HG02981 (cell line): ENCODE results near the gene BMP2.

Experiments
- ATAC-seq: cut with Tn5 transposase; IDR thresholded peaks from one replicate; pipeline ENCODE4 v1.9.1; 2021; ENCODE audit warnings: mild to moderate bottlenecking, moderate library complexity; ENCODE audit not compliant: unreplicated experiment

Gene BMP2

DNA sequence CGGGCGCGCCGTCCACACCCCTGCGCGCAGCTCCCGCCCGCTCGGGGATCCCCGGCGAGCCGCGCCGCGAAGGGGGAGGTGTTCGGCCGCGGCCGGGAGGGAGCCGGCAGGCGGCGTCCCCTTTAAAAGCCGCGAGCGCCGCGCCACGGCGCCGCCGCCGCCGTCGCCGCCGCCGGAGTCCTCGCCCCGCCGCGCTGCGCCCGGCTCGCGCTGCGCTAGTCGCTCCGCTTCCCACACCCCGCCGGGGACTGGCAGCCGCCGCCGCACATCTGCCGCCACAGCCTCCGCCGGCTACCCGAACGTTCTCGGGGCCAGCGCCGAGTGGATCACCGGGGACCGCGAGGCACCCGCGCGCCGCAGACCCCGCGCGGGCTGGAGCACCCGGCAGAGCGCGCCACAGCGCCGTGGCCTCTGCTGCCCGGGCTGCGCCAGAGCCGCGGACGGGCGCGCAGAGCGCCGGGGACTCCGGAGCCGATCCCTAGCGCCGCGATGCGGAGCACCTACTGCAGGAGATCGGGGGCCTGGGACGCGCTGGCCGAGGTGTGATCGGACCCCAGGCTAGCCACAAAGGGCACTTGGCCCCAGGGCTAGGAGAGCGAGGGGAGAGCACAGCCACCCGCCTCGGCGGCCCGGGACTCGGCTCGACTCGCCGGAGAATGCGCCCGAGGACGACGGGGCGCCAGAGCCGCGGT lies at the start of gene BMP2:
Gene BMP2, plus strand, starts transcription at position 151 of the 692 bp plus-strand sequence. CDS start 2,441 bp downstream, outside the sequence.
- ATAC-seq: peak; percentile 49

DNA sequence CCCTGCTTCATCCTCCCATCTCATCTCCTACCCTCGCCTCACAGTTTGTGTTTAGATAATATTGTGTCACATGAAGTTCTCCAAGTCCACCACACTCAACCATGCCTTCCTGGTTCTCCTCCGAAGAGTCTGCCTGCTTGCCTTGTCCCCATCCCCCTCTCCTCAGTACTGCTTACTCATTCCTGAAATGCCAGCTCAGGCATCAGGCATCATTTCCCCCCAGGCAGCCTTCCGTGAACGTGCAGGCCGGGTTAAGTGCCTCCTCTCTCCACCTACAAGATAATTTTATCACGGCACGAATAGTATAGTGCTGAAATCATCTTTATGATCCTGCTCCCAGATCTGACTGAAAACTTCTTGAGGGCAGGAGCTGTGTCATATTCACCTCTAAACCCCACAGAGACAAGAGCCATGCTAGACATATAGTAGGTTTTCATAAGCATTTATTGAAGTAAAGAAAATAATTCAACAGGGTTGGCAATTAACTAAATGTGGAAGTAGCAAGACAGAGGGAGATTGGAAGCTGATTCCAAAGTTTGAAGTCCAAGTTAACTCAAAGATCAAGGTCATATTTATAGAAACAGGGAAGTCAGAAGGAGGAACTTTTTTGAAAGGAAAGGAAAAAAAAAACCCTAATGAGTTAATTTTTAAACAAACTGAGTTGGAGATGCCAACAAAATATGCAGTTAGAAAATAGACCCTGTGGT lies 48.7 kb upstream of the BMP2 start:
- no peak for ATAC-seq

DNA sequence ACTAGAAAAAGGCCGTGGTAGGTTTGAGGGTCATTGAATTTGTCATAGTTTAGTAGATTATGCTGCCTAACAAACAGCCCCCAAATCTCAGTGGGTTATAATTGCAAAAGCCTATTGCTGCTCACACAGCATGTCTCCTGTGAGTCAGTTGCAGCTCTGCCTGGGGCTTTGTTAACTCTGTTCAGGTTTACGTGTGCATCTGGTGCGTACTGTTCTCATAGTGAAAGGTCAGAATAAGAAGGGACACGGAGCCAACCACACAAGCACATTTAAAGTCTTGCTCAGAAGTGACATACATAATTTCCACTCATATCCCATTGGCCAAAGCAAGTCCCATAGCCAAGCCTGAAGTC lies 48.1 kb upstream of the BMP2 start:
- no peak for ATAC-seq

DNA sequence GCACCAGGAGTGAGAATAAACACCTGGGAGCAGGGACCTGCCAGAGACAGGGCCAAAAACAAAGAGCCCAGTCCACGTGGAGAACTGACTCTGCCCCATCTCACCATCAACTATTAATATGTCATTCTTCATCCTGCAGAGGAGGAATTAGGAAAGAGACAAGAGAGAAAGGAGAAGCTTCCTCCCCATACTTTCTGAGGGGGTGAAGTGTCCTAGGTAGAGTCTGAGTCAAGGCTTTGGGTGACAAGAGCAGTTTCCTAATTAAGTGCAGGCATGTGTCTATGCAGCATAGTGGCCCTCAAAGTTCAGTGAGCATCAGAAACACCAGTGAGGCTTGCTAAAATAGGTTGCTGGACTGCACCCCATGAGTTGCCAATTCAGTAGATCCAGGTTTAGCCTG lies 40.7 kb upstream of the BMP2 start:
- no peak for ATAC-seq

DNA sequence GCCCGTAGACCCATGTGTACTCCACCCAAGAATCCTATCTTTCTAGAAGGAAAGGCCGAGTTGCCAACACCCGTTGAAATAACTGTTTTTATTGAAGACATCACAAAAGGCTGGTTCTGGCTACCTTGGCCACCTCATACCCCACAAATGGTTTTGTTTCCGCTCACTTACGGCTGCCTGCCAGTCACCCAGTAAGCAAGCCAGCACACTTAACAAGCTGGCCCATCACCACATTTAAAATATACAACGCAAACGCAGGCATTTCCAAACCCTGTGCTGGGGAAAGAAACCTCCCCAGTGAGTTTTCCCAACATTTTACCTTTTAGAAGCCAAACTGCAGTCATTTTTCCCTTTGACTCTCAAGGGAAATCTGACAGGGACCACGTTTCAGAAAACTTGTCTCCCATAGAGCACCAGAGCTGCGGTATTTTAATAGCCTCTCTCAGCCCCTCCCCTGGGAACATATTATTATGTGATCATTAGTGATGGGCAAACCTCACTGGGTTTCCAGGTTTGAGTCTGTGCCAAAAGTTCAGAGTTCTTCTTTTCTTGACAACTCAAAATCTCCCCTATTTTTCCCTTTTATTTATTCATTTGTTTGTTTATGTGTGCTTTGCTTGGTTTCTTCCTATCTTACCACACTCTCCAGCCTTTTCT lies 36.7 kb upstream of the BMP2 start:
- ATAC-seq: no peak

DNA sequence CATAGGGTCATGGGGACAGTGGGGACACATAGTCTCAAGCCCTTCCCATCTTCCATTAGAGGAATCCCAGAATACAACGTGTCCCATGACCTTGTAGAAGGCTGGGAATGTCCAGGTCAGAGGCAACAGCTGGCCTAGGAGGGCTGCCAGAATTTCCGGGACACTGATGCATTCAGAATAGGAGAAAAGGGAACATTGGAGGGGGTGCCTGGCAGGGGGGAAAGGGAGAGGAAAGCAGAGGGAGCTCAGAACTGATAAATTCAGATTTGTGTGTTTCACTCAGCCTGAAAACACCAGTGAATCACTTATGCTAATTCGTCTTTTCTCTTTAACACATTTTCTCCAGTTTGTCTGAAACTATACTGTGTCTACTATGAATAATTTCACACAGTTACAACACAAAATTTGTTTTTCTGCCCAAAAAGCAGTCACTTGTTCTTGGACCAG lies 35.5 kb upstream of the BMP2 start:
- ATAC-seq: no peak

DNA sequence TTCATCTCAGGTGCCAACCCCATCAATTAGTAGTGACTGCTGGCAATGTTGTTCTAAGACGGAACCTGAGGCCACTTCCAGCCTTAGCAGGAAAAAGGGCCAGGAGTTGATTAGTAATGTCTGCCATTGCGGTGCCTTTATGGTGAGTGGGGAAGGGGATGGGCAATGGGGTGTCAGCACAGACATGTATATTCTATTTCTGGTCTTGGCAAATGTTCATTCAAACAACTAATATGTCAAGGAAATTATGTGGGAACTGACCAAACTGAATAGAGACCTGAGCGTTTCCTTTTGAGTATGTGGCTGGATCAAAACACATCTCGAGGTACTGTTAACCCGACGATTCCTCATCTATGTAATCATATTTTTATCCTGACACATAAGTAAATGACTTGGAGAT lies 34.6 kb upstream of the BMP2 start:
- ATAC-seq: no peak

DNA sequence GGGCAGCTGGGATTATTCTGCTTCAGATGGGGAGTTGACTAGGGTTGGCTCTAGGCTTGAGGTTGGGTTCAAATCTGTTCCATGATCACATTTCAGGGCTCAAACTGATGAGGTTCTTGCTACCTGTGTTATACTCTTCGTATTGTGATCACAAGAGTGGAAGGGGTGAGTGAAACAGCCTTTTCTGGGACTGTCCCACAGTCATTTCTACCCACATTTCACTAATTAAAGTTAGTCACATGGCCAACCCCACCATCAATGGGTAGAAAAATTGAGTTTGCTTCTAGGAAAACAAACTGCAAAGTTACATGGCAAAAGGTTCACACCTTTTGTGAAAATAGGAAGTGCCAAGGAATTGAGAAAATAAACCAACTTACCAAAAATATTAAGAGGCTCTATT lies 33.5 kb upstream of the BMP2 start:
- no peak for ATAC-seq

DNA sequence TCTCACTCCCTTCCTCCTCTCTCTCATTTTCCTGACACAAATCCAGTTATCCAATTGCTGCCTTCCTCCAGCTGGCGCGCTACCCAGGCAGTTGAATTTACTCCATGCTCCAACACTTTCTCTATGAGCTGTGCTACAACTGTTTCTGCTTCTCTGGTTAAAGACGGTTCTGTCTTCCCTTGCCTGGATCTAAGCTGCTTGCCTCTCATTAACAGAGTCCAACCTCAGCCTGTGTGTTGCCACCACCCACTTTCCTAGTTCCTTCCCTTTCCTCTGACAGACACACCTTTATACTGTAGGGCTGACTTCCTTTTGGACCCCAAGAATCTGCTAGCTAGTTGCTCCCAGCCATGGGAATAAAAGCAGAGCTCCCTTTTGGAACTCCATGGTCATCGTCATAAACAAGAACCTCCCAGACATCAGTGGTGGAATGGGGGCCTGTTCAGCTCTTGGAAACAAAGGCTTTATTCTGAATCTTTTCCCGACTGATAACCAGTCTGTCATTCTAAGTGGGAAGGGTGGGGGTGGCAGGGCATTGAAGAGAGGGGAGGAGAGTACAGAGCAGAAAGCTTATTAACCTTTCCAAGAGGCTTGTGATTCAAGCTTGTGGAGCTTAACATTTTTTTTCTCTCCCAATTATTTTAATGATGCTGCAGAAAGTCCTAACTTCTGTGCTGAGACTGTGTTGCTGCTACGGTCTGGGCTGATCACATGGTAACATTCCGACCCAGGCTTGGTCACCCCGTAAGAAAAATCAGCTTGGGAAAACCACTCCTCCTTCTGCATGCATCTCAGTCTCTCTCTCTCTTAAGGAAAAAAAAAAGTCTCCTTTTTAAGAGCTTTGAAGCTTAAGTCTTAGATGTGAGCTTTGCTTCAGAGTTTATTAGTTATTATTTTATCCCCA lies 31.3 kb upstream of the BMP2 start:
- no peak for ATAC-seq

DNA sequence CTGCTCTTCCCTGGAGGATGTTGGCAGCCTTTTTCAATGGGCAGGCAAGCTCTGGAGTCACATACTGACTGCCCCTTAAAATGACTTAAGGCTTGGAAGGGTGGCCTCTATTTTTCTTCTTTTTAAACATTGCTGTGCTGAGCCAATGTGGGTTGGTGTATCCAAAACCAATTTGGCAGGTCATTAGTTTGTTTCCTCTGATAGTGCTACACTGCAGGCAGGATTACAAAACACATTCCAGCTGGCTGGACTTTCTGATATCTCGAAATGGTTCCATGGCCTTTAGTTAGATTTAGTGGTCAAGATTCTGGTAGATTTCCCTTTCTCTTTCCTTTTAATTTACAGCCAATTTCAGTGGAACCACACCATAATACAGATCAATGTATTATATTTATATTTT lies 28.1 kb upstream of the BMP2 start:
- no peak for ATAC-seq

DNA sequence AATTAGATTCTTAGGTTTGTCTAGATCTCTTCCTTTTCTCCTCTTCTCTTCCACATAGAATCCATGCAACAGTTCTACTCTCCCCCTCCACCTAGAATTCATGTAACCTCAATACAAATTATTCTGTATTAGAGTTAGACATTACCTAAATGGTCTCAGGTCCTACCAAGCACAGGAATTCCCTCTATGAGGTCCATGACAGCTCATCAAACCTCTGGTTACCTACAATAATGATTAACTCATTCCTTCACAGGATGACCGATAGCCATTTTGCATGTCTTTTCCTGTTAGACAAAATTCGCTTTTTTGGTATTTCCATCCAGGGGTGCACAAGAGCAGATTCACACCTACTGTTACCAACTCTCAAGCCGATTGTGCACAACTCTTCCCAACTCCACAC lies 27.4 kb upstream of the BMP2 start:
- ATAC-seq: no peak

DNA sequence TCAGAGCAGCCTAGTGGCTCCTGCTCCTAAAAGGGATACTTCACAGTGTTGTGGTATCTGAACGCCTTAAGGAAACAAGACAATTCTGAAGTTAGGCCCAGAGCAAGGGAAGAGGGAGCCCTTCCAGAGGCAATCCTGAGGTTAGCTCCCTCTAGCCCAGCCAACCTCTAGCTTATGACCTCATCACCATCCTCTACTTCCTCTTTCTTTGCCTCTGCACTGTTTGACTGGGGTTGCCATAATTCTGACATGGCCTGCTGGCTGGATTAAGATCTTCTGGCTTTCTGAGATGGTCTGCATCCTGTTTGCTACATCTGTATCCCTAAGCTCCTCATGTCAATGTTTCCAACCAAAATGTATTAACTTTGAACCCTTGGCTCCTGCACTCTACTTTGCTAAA lies 23.3 kb upstream of the BMP2 start:
- peak; percentile 55 for ATAC-seq

DNA sequence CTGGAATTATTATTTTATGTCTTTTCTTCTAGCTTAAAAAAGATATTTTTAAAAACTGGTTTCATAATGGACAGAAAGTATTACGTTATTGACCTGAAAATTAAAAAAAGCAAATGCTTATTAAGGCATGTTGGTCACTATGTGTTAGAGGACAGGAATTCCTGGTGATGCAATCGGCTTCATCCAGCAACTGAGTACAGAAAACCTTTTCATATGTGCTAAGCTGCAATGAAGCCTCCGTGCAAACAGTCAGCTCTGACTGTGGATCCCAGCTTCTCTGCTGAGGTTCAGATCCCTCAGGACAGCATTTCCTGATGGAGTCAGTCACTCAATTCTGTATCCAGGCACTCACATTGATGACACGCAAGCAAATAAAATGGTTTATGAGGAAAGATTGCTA lies 22.7 kb upstream of the BMP2 start:
- no peak for ATAC-seq

DNA sequence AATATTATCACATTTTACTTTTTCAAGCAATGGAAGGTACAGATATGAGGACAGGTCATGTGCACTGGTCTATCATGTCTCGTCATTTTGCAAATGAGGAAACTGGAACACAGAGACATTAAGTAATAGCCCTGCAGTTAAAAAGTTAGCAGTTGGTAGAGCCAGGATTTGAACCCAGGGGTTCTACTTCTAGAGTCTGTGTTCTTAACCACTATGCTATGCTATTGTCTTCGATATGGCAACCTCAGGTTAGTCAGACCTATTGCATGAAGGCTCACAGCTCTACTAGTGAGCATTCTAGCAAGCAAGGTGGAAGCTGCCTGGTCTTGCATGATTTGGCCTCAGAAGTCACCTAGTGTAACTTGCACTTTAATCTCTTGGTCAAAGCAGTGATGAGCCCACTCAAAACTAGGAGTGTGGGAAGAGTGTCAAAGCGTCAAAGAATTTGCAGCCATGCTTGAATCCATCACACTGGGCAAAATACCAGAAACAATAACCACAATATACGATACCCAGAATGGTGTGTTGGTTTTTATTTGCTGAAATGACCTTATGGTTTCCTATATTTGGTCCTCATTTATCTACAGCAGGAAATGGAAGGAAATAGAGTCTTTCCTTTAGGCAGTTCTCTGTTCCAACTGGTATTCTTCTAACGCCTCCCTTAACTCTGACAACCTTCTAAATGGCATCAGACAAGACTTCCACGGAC lies 20.4 kb upstream of the BMP2 start:
- ATAC-seq: no peak

DNA sequence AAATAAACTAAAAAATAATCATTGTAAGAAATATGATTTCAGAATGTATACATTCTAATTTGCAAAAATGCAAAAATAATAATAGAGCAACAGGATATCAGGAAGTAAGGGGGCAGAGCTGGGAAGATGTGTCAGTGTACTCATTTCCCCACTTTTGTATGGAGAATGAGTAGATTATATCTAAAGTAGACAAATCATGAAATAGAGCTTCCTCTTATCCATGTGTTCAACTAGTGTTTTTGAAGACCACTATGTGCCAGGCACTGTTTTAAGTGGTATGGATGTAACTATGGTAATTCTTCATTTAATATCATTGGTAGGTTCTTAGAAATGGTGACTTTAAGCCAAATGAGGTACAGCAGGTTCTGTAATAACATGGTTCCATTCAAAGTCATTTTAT lies 17.0 kb upstream of the BMP2 start:
- no peak for ATAC-seq

DNA sequence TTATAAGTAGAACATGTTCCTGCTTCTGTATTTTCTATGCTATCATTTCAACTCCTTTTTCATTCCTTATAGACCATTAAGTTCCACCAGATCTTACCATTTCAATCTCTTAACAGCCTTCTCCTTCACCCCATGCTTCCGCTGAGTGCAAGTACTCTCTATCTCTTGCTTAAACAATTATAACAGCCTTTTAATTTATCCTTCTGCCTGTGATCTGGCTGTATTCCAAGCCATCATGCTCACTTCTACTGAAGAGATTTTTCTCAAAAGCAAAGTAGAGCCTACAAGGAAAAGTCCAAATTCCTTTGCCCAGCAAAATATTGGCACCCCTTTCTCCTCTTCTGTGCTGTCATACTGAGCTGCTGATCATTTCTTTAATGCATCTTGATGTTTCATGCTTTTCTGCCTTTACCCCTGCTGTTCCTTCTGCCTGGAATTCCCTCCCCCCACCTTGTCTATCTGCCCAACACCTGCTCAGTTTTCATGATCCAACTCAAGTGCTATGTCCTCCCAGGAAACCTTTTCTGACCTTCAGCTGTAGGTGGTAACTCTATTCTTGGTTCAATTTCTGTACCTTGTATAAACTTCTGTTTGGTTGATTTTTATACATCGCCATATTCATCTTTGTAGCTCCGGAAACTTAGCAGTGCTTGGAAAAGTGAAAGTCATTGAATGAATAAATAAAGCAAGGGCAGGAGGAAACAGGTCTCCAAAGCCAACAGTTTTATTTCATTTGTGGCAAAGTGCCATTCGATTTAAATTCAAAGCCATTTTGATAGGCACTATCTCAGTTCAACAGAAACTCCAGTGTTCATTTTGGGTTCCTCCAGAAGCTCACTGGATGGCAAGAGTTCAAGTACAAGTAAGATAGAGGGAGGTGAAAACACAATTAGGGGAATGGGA lies 10.5 kb upstream of the BMP2 start:
- ATAC-seq: no peak

DNA sequence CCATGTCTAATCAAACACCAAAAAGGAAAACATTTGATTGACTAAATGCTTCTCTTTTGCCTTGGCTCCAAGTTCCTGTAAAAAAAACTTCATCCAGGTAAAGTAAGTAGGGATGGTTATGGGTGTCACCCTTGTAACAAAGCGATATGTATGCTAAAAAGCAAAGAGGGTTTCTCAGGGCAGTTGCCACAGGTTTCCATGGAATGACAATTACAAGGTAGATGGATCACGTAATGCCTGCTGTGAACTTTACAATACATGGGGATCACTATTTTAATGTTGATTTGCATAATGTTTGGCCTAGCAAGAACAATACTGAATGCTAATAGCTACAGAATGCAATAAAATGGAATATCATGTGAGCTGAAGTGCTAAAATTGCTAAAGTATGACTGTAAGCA lies 2.9 kb upstream of the BMP2 start:
- no peak for ATAC-seq

DNA sequence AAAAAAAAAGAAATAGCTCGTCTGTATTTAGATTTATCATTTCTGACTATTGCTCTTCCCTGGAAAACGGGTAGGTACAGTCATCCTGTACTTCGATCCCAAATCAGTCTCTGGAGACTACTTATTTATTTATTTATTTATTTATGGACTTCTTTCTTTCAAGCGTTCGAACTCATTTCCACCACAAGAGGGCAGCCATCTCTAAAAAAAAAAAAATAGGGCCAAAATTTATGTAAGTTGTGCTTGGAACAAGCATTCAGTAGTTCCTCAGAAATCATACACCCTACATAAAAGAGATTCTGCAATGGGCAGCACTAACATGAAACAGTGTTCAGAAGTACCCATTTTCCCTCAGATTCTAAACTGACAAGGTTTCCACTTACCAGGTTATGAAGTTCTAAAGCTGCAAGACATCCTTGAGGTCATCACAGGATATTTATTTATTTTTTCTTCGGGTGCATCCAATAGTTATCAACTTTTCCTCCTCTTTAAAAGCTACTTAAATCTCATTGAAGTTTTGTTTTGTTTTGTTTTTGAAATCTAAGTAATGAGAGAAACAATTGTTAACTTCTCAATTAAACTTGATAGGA lies 1.9 kb upstream of the BMP2 start:
- ATAC-seq: no peak

DNA sequence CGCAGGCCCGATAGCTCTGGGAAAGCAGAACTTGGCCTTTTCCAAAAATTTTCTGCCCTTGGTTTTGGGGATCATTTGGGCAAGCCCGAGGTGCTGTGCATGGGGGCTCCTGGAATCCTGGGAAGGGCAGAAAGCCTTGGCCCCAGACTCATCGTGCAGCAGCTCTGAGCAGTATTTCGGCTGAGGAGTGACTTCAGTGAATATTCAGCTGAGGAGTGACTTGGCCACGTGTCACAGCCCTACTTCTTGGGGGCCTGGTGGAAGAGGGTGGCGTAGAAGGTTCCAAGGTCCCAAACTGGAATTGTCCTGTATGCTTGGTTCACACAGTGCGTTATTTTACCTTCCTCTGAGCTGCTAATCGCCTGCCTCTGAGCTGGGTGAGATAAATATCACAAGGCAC lies 1.1 kb upstream of the BMP2 start:
- ATAC-seq: no peak
